GM12878 (cell line): Measurements from ENCODE around the gene USP46. TPM values are rescaled to one million over a fixed set of nuclear protein-coding genes. Genes with fewer than 3 reads are reported as not detected.

Source experiments
- ATAC-seq: fragments of 200-7000 bp; cut with Tn5 transposase; 3 replicates; pipeline ENCODE4 v1.9.1; 2020; ENCODE audit warnings: mild to moderate bottlenecking, moderate library complexity
- BruUV-seq: library from RNA; stranded (reverse); fragments of 400-500 nt; replicated peaks from 2 replicates; lab custom pipeline; 2021; lab: Mats Ljungman, UMichigan
- CTCF ChIA-PET: fragments of 300-600 bp; sonication (Branson Sonifier 250); formaldehyde crosslinking; extraction: SDS; loops from one replicate; lab custom pipeline; 2021; ENCODE audit warnings: inconsistent platforms; lab: Yijun Ruan, JAX
- POLR2A ChIA-PET: fragments of 350-600 bp; formaldehyde crosslinking; extraction: SDS; loops from one replicate; lab custom pipeline; 2021; ENCODE audit warnings: inconsistent platforms; lab: Charles Lee
- RAD21 ChIA-PET: fragments of 300-600 bp; sonication (Branson Sonifier 250); formaldehyde crosslinking; loops from one replicate; lab custom pipeline; 2023; ENCODE audit warnings: antibody characterized with exemption; ENCODE audit not compliant: unreplicated experiment; lab: Charles Lee
- SMC1A ChIA-PET: fragments of 300-600 bp; sonication (Branson Sonifier 250); formaldehyde crosslinking; loops from one replicate; lab custom pipeline; 2023; ENCODE audit not compliant: unreplicated experiment, uncharacterized antibody; lab: Charles Lee
- DNase-seq: peaks from one replicate; pipeline ENCODE4 v3.0.0-alpha.2; 2011; ENCODE audit warnings: low read depth, low spot score
- FAIRE-seq: peaks from 3 replicates; lab custom pipeline; 2011; peaks lifted over from hg19 to GRCh38; lab: Jason Lieb, UNC
- H2AFZ ChIP-seq: 2 replicates; pipeline ENCODE4 v1.6.0; 2011; ENCODE audit warnings: low read depth, low read length, control low read depth; ENCODE audit not compliant: control insufficient read depth
- H3K27ac ChIP-seq: 2 replicates; pipeline ENCODE4 v1.5.1; 2011; ENCODE audit warnings: control low read depth; ENCODE audit not compliant: control insufficient read depth, insufficient read depth
- H3K27me3 ChIP-seq, 2 experiments: replicated peaks in 1 of 2; 2 replicates each; pipeline versions ENCODE4 v1.6.0 to v1.6.1; 2011; ENCODE audit warnings: low read length in 1 of 2; ENCODE audit not compliant: control insufficient read depth in 2 of 2, insufficient read depth in 2 of 2
- H3K36me3 ChIP-seq, 2 experiments: 2 replicates each; pipeline ENCODE4 v1.5.1; 2011; ENCODE audit warnings: low read length in 1 of 2; ENCODE audit not compliant: control insufficient read depth in 2 of 2, insufficient read depth in 2 of 2
- H3K4me1 ChIP-seq: 2 replicates; pipeline ENCODE4 v1.6.1; 2011; ENCODE audit warnings: mild to moderate bottlenecking, low read length, moderate library complexity, mixed read lengths; ENCODE audit not compliant: control insufficient read depth, insufficient read depth
- H3K4me2 ChIP-seq: 2 replicates; pipeline ENCODE4 v1.6.0; 2011; ENCODE audit warnings: control low read depth; ENCODE audit not compliant: control insufficient read depth, insufficient read depth
- H3K4me3 ChIP-seq: fragments of 200-600 bp; sonication (generic); 2 replicates; pipeline ENCODE4 v1.5.1; 2016
- H3K79me2 ChIP-seq: 2 replicates; pipeline ENCODE4 v1.6.0; 2011; ENCODE audit warnings: low read length; ENCODE audit not compliant: control insufficient read depth, insufficient read depth
- H3K9ac ChIP-seq: 2 replicates; pipeline ENCODE4 v1.8.0; 2011; ENCODE audit warnings: low read length, control low read depth, mixed read lengths; ENCODE audit not compliant: control insufficient read depth, insufficient read depth
- H3K9me3 ChIP-seq: replicated peaks from 3 replicates; pipeline ENCODE4 v1.5.1; 2011; ENCODE audit warnings: mild to moderate bottlenecking, low read length; ENCODE audit not compliant: control insufficient read depth, insufficient read depth
- H4K20me1 ChIP-seq: 2 replicates; pipeline ENCODE4 v1.6.0; 2011; ENCODE audit not compliant: control insufficient read depth, insufficient read depth
- BHLHE40 ChIP-seq, 2 experiments: fragments of 450-650 bp in 1 of 2; IDR thresholded peaks; 2 replicates each; pipeline ENCODE4 v1.6.1; 2011 to 2017; ENCODE audit warnings: low read depth in 2 of 2, borderline replicate concordance in 1 of 2, improper control_type of control experiment in 1 of 2, low read length in 1 of 2, mild to moderate bottlenecking in 1 of 2
- CBFB ChIP-seq: IDR thresholded peaks from 2 replicates; pipeline ENCODE4 v1.6.1; 2016; ENCODE audit warnings: antibody characterized with exemption, low read depth
- EED ChIP-seq: sonication (generic); IDR thresholded peaks from 2 replicates; pipeline ENCODE4 v1.6.1; 2016; ENCODE audit warnings: antibody characterized with exemption, low read depth
- HSF1 ChIP-seq: fragments of 150-350 bp; IDR thresholded peaks from 2 replicates; pipeline ENCODE4 v1.6.1; 2014; ENCODE audit warnings: mild to moderate bottlenecking, low read depth, low read length
- NFXL1 ChIP-seq: fragments of 450-650 bp; IDR thresholded peaks from 2 replicates; pipeline ENCODE4 v1.6.1; 2017; ENCODE audit warnings: antibody characterized with exemption, mild to moderate bottlenecking, borderline replicate concordance
- PAX8 ChIP-seq: fragments of 450-650 bp; IDR thresholded peaks from 2 replicates; pipeline ENCODE4 v1.6.1; 2017; ENCODE audit warnings: mild to moderate bottlenecking, moderate library complexity
- PKNOX1 ChIP-seq: fragments of 450-650 bp; IDR thresholded peaks from 2 replicates; pipeline ENCODE4 v1.6.1; 2016; ENCODE audit warnings: mild to moderate bottlenecking
- RBBP5 ChIP-seq: fragments of 200-600 bp; sonication (generic); conservative IDR thresholded peaks from 2 replicates; pipeline ENCODE4 v1.6.1; 2016
- SIX5 ChIP-seq: IDR thresholded peaks from 2 replicates; pipeline ENCODE4 v1.6.1; 2011; ENCODE audit warnings: mild to moderate bottlenecking, low read depth, low read length, moderate library complexity; ENCODE audit not compliant: severe bottlenecking
- SPI1 ChIP-seq: IDR thresholded peaks from 2 replicates; pipeline ENCODE4 v1.6.1; 2011; ENCODE audit warnings: low read depth, mild to moderate bottlenecking, low read length, moderate library complexity, borderline replicate concordance; ENCODE audit not compliant: insufficient read depth
- TARDBP ChIP-seq: IDR thresholded peaks from 2 replicates; pipeline ENCODE4 v1.6.1; 2016; ENCODE audit warnings: borderline replicate concordance
- ZBTB11 ChIP-seq: fragments of 450-650 bp; formaldehyde crosslinking; IDR thresholded peaks from 2 replicates; pipeline ENCODE4 v1.5.0; 2022; ENCODE audit warnings: mild to moderate bottlenecking, missing genetic modification characterization
- WGBS: methylation state at CpG from one replicate; pipeline ENCODE4 v1.1.6; 2016; ENCODE audit warnings: low lambda C conversion rate; ENCODE audit not compliant: insufficient replicate concordance, insufficient coverage; ENCODE audit errors: missing lambda C conversion rate; 5-methylcytosine and 5-hydroxymethylcytosine counted together
- in situ Hi-C: fragments of 300-500 bp; cut with MboI; formaldehyde crosslinking; loops from 9 replicates; pipeline ENCODE4 v1.14.3; 2018; ENCODE audit warnings: mixed read lengths
- intact Hi-C: fragments of 100-400 bp; cut with micrococcal nuclease; formaldehyde crosslinking; loops from one replicate; pipeline ENCODE4 v1.14.2; 2022; ENCODE audit not compliant: unreplicated experiment
- polyA plus RNA-seq, 11 experiments: library from polyadenylated mRNA; depleted of rRNA in 4 of 11; unstranded in 6 of 11; stranded (reverse) in 5 of 11; fragments of >200 nt; fragmentation: Nextera tagmentation in 4 of 11; fragmentation: Illumina TruSeq in 1 of 11; extraction: Ambion mirVana in 4 of 11; extraction: Trizol in 1 of 11; gene quantifications; 1 replicate in 1 of 11; 2 replicates in 10 of 11; pipeline versions ENCODE4 v1.2.1 to v1.2.3, GENCODE V29; 2011 to 2016; ENCODE audit warnings: inconsistent platforms in 2 of 11, missing spikeins in 2 of 11, low read depth in 1 of 11
- total RNA-seq, 4 experiments: library from RNA; depleted of rRNA in 3 of 4; stranded (reverse); fragments of >200 nt in 3 of 4; fragmentation: Illumina TruSeq in 1 of 4; extraction: Trizol in 1 of 4; gene quantifications; 2 replicates each; pipeline versions ENCODE4 v1.2.1 to v1.2.3, GENCODE V29; 2013 to 2021

The USP46 gene
- total and polyA plus RNA-seq, 10 of the 15 experiments (the other 5 are each of a cell fraction or from before 2014, with no cell fraction given) = 5.3 to 20.1 (median 12.0) TPM

- TF ChIP-seq PKNOX1 (no peak), RBBP5 (no peak)
Measured at GRCh38 chr4:52617336-52618020, 41.6 kb downstream of the USP46 start (continued).

- intact Hi-C loops = no loop called here
Measured at GRCh38 chr4:52614241-52614640, 44.9 kb downstream of the USP46 start.

More at GRCh38 chr4:52614241-52614640, 44.9 kb downstream of the USP46 start:
- no peak overlapping the region for H2AFZ ChIP-seq
- no peak overlapping the region for H3K27ac ChIP-seq
- no peaks in the 10 kb centered on the region for H3K27me3 ChIP-seq
- WGBS = 94% methylated on average over 1 of the region's 1 CpG
- ChIA-PET SMC1A (no interaction called here), CTCF (no interaction called here), RAD21 (no interaction called here), POLR2A (no interaction called here)
- H3K9ac ChIP-seq = no peak overlapping the region
- ATAC-seq = no peak
- no peak for FAIRE-seq
- no peak overlapping the region for H3K4me3 ChIP-seq
- H3K9me3 ChIP-seq = peaks cover 2% of the 10 kb centered on the region; the same call in 2 of the 3 replicates
- DNase-seq = no peak
- no peaks in the 10 kb centered on the region for H3K4me1 ChIP-seq
- no peaks in the 10 kb centered on the region for H4K20me1 ChIP-seq
- H3K79me2 ChIP-seq = no peaks in the 10 kb centered on the region; the same call in 1 of the 2 replicates
- TF ChIP-seq CBFB (no peak), TARDBP (no peak), ZBTB11 (CRISPR knock-in tag) (no peak), SIX5 (no peak), PAX8 (no peak), EED (no peak), SPI1 (no peak), BHLHE40 (IDR thresholded peaks at IDR 0.05; ENCODE audit: borderline replicate concordance in 1 of 2, low read depth in 2 of 2, low read length in 1 of 2) (no peak), HSF1 (no peak), NFXL1 (no peak)
- in situ Hi-C loops = no loop called here
- H3K4me2 ChIP-seq = no peak overlapping the region
- peaks cover 0 to 9% of the 10 kb centered on the region in 2 experiments; a peak in 3 of 4 replicates for H3K36me3 ChIP-seq
- no TSS peak for BruUV-seq
